Subcutaneous abdominal adipose tissue (tissue), 5 donors: Measurements from ENCODE around the gene HUS1.

Source experiments
- H3K27ac ChIP-seq: one replicate; pipeline ENCODE4 v1.7.0; 2013; ENCODE audit warnings: low read depth, mild to moderate bottlenecking, inconsistent platforms, low read length, moderate library complexity
- H3K27me3 ChIP-seq, 5 donors: one replicate each; pipeline ENCODE4 v1.7.0; 2013; ENCODE audit warnings: low read length in 5 of 5, inconsistent platforms in 1 of 5; ENCODE audit not compliant: control insufficient read depth in 5 of 5, insufficient read depth in 4 of 5
- H3K36me3 ChIP-seq, 5 donors: one replicate each; pipeline ENCODE4 v1.7.0; 2013; ENCODE audit warnings: low read length in 5 of 5; ENCODE audit not compliant: control insufficient read depth in 5 of 5, insufficient read depth in 5 of 5
- H3K4me1 ChIP-seq, 5 donors: one replicate each; pipeline ENCODE4 v1.7.0; 2013; ENCODE audit warnings: low read length in 5 of 5, mild to moderate bottlenecking in 3 of 5, moderate library complexity in 1 of 5; ENCODE audit not compliant: control insufficient read depth in 5 of 5, insufficient read depth in 5 of 5
- H3K4me3 ChIP-seq, 5 donors: one replicate each; pipeline ENCODE4 v1.7.0; 2013; ENCODE audit warnings: low read length in 5 of 5, low read depth in 1 of 5
- H3K9ac ChIP-seq, 5 donors: one replicate each; pipeline ENCODE4 v1.7.0; 2013; ENCODE audit warnings: low read length in 5 of 5, mild to moderate bottlenecking in 4 of 5, moderate library complexity in 3 of 5
- H3K9me3 ChIP-seq, 5 donors: one replicate each; pipeline ENCODE4 v1.7.0; 2013; ENCODE audit warnings: low read length in 5 of 5; ENCODE audit not compliant: control insufficient read depth in 5 of 5
- donor health status: healthy.
- donor health status: healthy.
- donor health status: healthy.
- donor health status: healthy.
- donor health status: healthy.

The HUS1 gene

GRCh38 chr7:47979145-47979831 lies at the start of gene HUS1:
HUS1 (minus strand) TSS chr7:47979615; CDS start chr7:47979519, 96 bp downstream.
- Histone ChIP-seq H3K4me3 (peak within 1 kb of the TSS; percentile 81 to 97 (median 94)), H3K9me3 (no peaks in the 10 kb centered on the region), H3K9ac (peak within 1 kb of the TSS; percentile 59 to 96 (median 85)), H3K36me3 (peaks cover 25 to 38% (median 32%) of the 10 kb centered on the region in 5 donors), H3K4me1 (peaks cover 3 to 18% (median 13%) of the 10 kb centered on the region in 5 donors), H3K27ac (peak within 1 kb of the TSS; percentile 62), H3K27me3 (no peaks in the 10 kb centered on the region)

GRCh38 chr7:48028938-48029337 lies 49.5 kb upstream of the HUS1 start, which contains the start of gene SUN3:
SUN3 (minus strand) TSS chr7:48029107; CDS start chr7:48028938, 169 bp downstream.
- peaks cover 0 to 4% (median 0%) of the 10 kb centered on the region in 5 donors for H3K9me3 ChIP-seq
- peaks cover 0 to 8% (median 0%) of the 10 kb centered on the region in 5 donors for H3K4me1 ChIP-seq
- no peak within 1 kb of the TSS for H3K27ac ChIP-seq

GRCh38 chr7:48025624-48026023 lies 46.2 kb upstream of the HUS1 start:
- Histone ChIP-seq H3K36me3 (no peaks in the 10 kb centered on the region), H3K9me3 (peaks cover 0 to 9% (median 2%) of the 10 kb centered on the region in 5 donors), H3K27me3 (no peaks in the 10 kb centered on the region), H3K4me1 (peaks cover 0 to 8% (median 0%) of the 10 kb centered on the region in 5 donors), H3K27ac (no peak overlapping the region), H3K9ac (no peak overlapping the region), H3K4me3 (no peak overlapping the region)

More at GRCh38 chr7:48028938-48029337, 49.5 kb upstream of the HUS1 start, which contains the start of gene SUN3:
- H3K4me3 ChIP-seq: no peak within 1 kb of the TSS
- no peaks in the 10 kb centered on the region for H3K36me3 ChIP-seq
- H3K27me3 ChIP-seq: peaks cover 0 to 2% (median under 1%) of the 10 kb centered on the region in 5 donors
- no peak within 1 kb of the TSS for H3K9ac ChIP-seq

GRCh38 chr7:48017674-48018073 lies 38.3 kb upstream of the HUS1 start:
- no peak overlapping the region for H3K27ac ChIP-seq
- no peaks in the 10 kb centered on the region for H3K4me1 ChIP-seq
- no peaks in the 10 kb centered on the region for H3K27me3 ChIP-seq
- no peaks in the 10 kb centered on the region for H3K36me3 ChIP-seq
- no peak overlapping the region for H3K4me3 ChIP-seq
- H3K9ac ChIP-seq: no peak overlapping the region
- no peaks in the 10 kb centered on the region for H3K9me3 ChIP-seq

- H3K4me3 ChIP-seq: no peak overlapping the region
- no peaks in the 10 kb centered on the region for H3K36me3 ChIP-seq
- no peaks in the 10 kb centered on the region for H3K4me1 ChIP-seq
- no peaks in the 10 kb centered on the region for H3K9me3 ChIP-seq
- no peak overlapping the region for H3K9ac ChIP-seq
- H3K27ac ChIP-seq: no peak overlapping the region
- H3K27me3 ChIP-seq: no peaks in the 10 kb centered on the region
Observed at GRCh38 chr7:48016641-48017040, 37.2 kb upstream of the HUS1 start.

- Histone ChIP-seq H3K9ac (no peak overlapping the region), H3K36me3 (no peaks in the 10 kb centered on the region), H3K27me3 (peaks cover 0 to 4% (median 0%) of the 10 kb centered on the region in 5 donors), H3K27ac (no peak overlapping the region), H3K4me1 (no peaks in the 10 kb centered on the region), H3K9me3 (no peaks in the 10 kb centered on the region), H3K4me3 (no peak overlapping the region)
Observed at GRCh38 chr7:48011951-48012350, 32.5 kb upstream of the HUS1 start.

- no peaks in the 10 kb centered on the region for H3K36me3 ChIP-seq
- no peak overlapping the region for H3K4me3 ChIP-seq
- H3K9me3 ChIP-seq: no peaks in the 10 kb centered on the region
- peaks cover 0 to 4% (median 0%) of the 10 kb centered on the region in 5 donors for H3K27me3 ChIP-seq
- H3K27ac ChIP-seq: no peak overlapping the region
- no peaks in the 10 kb centered on the region for H3K4me1 ChIP-seq
- no peak overlapping the region for H3K9ac ChIP-seq
Observed at GRCh38 chr7:48011323-48011722, 31.9 kb upstream of the HUS1 start.

GRCh38 chr7:48009954-48010353 lies 30.5 kb upstream of the HUS1 start:
- H3K27ac ChIP-seq: no peak overlapping the region
- H3K9me3 ChIP-seq: no peaks in the 10 kb centered on the region
- H3K4me1 ChIP-seq: no peaks in the 10 kb centered on the region
- H3K4me3 ChIP-seq: no peak overlapping the region
- H3K36me3 ChIP-seq: no peaks in the 10 kb centered on the region
- H3K27me3 ChIP-seq: peaks cover 0 to 4% (median 0%) of the 10 kb centered on the region in 5 donors
- H3K9ac ChIP-seq: no peak overlapping the region

- H3K27ac ChIP-seq: no peak overlapping the region
- H3K27me3 ChIP-seq: peaks cover 0 to 4% (median 0%) of the 10 kb centered on the region in 5 donors
- no peaks in the 10 kb centered on the region for H3K9me3 ChIP-seq
- H3K4me1 ChIP-seq: no peaks in the 10 kb centered on the region
- no peaks in the 10 kb centered on the region for H3K36me3 ChIP-seq
- H3K4me3 ChIP-seq: no peak overlapping the region
- no peak overlapping the region for H3K9ac ChIP-seq
Observed at GRCh38 chr7:48009257-48009656, 29.8 kb upstream of the HUS1 start.

- Histone ChIP-seq H3K27ac (no peak overlapping the region), H3K9ac (no peak overlapping the region), H3K4me3 (no peak overlapping the region), H3K27me3 (peaks cover 0 to 4% (median 0%) of the 10 kb centered on the region in 5 donors), H3K9me3 (no peaks in the 10 kb centered on the region), H3K4me1 (no peaks in the 10 kb centered on the region), H3K36me3 (no peaks in the 10 kb centered on the region)
Observed at GRCh38 chr7:48006866-48007265, 27.5 kb upstream of the HUS1 start.
